Thyroid gland (tissue), 4 donors: ENCODE measurements around the gene FSTL4. TPM values are rescaled to one million over a fixed set of nuclear protein-coding genes. Genes with fewer than 3 reads are reported as not detected.

Experiments used
- DNase-seq, 2 donors: peaks; one replicate each; pipeline ENCODE4 v3.0.0-alpha.2; 2019
- H3K27ac ChIP-seq, 3 donors: fragments of 200-600 bp; sonication (generic); 1 replicate in 2 of 3; 2 replicates in 1 of 3; pipeline ENCODE4 v1.5.1; 2016 to 2019; ENCODE audit warnings: mild to moderate bottlenecking in 1 of 3, moderate library complexity in 1 of 3
- H3K27me3 ChIP-seq: fragments of 200-600 bp; sonication (generic); one replicate; pipeline ENCODE4 v1.5.1; 2019
- H3K36me3 ChIP-seq, 2 donors: fragments of 200-600 bp; sonication (generic); one replicate each; pipeline ENCODE4 v1.5.1; 2016 to 2019
- H3K4me1 ChIP-seq, 2 donors: fragments of 200-600 bp; sonication (generic); one replicate each; pipeline ENCODE4 v1.5.1; 2017 to 2019
- H3K4me3 ChIP-seq, 3 donors: fragments of 200-600 bp; sonication (generic); replicated peaks in 1 of 3; 1 replicate in 2 of 3; 2 replicates in 1 of 3; pipeline ENCODE4 v1.5.1; 2016; ENCODE audit warnings: mild to moderate bottlenecking in 1 of 3
- H3K9me3 ChIP-seq: fragments of 200-600 bp; sonication (generic); one replicate; pipeline ENCODE4 v1.5.1; 2017
- CTCF ChIP-seq, 6 experiments: fragments of 200-600 bp in 3 of 6; fragments of 450-650 bp in 3 of 6; sonication (generic) in 3 of 6; IDR thresholded peaks; one replicate each; pipeline ENCODE4 v1.5.1; 2016 to 2019; ENCODE audit warnings: antibody characterized with exemption in 6 of 6, mild to moderate bottlenecking in 2 of 6, inconsistent platforms in 1 of 6, moderate library complexity in 1 of 6
- POLR2A ChIP-seq, 2 donors: fragments of 450-650 bp; IDR thresholded peaks; one replicate each; pipeline ENCODE4 v1.6.1; 2017; ENCODE audit warnings: antibody characterized with exemption in 2 of 2, mild to moderate bottlenecking in 2 of 2, moderate library complexity in 1 of 2
- WGBS, 2 donors: methylation state at CpG; one replicate each; pipeline ENCODE4 v1.1.5; 2017; 5-methylcytosine and 5-hydroxymethylcytosine counted together
- intact Hi-C: fragments of 100-400 bp; cut with DNase I; formaldehyde crosslinking; loops from one replicate; pipeline ENCODE4 v1.15.1; 2023
- total RNA-seq, 4 donors: library from RNA; depleted of rRNA; stranded (reverse); fragments of >200 nt; gene quantifications; one replicate each; pipeline ENCODE4 v1.2.3, GENCODE V29; 2016

Gene FSTL4
- total RNA-seq, 4 donors from 2014 or later: 0.10 to 0.13 TPM; not detected in 2

GRCh38 chr5:133384903-133385302 is 227.4 kb downstream of the FSTL4 start:
- H3K9me3 ChIP-seq: no peaks in the 10 kb centered on the region
- H3K27ac ChIP-seq: no peak overlapping the region
- DNase-seq: no peak
- H3K4me3 ChIP-seq: no peak overlapping the region
- 64 to 71% methylated on average over 9 of the region's 9 CpGs for WGBS, 2 donors
- no peak for TF ChIP-seq CTCF (IDR thresholded peaks at IDR 0.05)
- TF ChIP-seq POLR2A (IDR thresholded peaks at IDR 0.05): no peak
- H3K36me3 ChIP-seq: no peaks in the 10 kb centered on the region
- peaks cover 6 to 8% of the 10 kb centered on the region in 2 donors for H3K4me1 ChIP-seq
- H3K27me3 ChIP-seq: no peaks in the 10 kb centered on the region
- intact Hi-C loops: no loop called here

GRCh38 chr5:133384120-133384855 is 228.1 kb downstream of the FSTL4 start:
- no peak for TF ChIP-seq CTCF (IDR thresholded peaks at IDR 0.05)
- TF ChIP-seq POLR2A (IDR thresholded peaks at IDR 0.05): no peak
- no peak overlapping the region for H3K27ac ChIP-seq
- no peak for DNase-seq

GRCh38 chr5:133383580-133383939 is 228.8 kb downstream of the FSTL4 start:
- H3K9me3 ChIP-seq: no peaks in the 10 kb centered on the region
- H3K4me1 ChIP-seq: peaks cover 0 to 4% of the 10 kb centered on the region in 2 donors
- DNase-seq: no peak
- H3K27me3 ChIP-seq: no peaks in the 10 kb centered on the region
- TF ChIP-seq POLR2A (IDR thresholded peaks at IDR 0.05) (no peak), CTCF (IDR thresholded peaks at IDR 0.05) (no peak)
- intact Hi-C loops: no loop called here
- no peak overlapping the region for H3K27ac ChIP-seq
- WGBS, 2 donors: 70 to 74% methylated on average over 9 of the region's 9 CpGs
- H3K4me3 ChIP-seq: no peak overlapping the region
- no peaks in the 10 kb centered on the region for H3K36me3 ChIP-seq

More at GRCh38 chr5:133384120-133384855, 228.1 kb downstream of the FSTL4 start:
- Histone ChIP-seq H3K4me1 (peaks cover 6 to 7% of the 10 kb centered on the region in 2 donors), H3K9me3 (no peaks in the 10 kb centered on the region), H3K27me3 (no peaks in the 10 kb centered on the region), H3K4me3 (no peak overlapping the region), H3K36me3 (no peaks in the 10 kb centered on the region)
- intact Hi-C loops: no loop called here
- 87 to 92% methylated on average over 12 of the region's 12 CpGs for WGBS, 2 donors

- DNase-seq: no peak
- H3K9me3 ChIP-seq: no peaks in the 10 kb centered on the region
- H3K27ac ChIP-seq: no peak overlapping the region
- intact Hi-C loops: no loop called here
- no peak overlapping the region for H3K4me3 ChIP-seq
- no peaks in the 10 kb centered on the region for H3K27me3 ChIP-seq
- 80 to 82% methylated on average over 8 of the region's 8 CpGs for WGBS, 2 donors
- no peaks in the 10 kb centered on the region for H3K36me3 ChIP-seq
- no peaks in the 10 kb centered on the region for H3K4me1 ChIP-seq
- TF ChIP-seq POLR2A (IDR thresholded peaks at IDR 0.05) (no peak), CTCF (IDR thresholded peaks at IDR 0.05) (no peak)
Observed at GRCh38 chr5:133382661-133383579, 229.4 kb downstream of the FSTL4 start.
